ENCODE results near the gene RPL18.

DNA sequence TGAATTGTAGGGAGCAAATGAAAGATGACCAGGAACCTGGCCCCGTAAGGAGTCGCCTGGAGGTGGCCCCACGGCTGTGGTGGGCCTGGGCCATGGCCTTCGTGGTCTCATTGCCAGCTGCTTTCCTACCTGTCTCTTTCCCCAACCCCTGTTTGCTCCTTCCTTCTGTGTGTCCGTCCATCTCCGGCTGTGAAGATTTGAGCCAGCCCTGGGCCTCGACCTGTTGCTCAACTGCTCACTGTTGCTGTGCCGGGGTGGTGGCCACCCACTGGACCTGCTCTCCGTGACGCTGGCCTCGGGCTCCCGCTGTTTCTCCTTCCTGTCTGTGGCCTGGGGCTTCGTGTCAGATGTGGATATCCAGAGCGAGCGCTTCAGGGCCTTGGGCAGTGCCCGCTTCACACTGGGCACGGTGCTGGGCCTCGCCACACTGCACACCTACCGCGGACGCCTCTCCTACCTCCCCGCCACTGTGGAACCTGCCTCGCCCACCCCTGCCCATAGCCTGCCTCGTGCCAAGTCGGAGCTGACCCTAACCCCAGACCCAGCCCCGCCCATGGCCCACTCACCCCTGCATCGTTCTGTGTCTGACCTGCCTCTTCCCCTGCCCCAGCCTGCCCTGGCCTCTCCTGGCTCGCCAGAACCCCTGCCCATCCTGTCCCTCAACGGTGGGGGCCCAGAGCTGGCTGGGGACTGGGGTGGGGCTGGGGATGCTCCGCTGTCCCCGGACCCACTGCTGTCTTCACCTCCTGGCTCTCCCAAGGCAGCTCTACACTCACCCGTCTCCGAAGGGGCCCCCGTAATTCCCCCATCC lies 9.7 kb upstream of the RPL18 start:
- TF ChIP-seq, protein P1, sequence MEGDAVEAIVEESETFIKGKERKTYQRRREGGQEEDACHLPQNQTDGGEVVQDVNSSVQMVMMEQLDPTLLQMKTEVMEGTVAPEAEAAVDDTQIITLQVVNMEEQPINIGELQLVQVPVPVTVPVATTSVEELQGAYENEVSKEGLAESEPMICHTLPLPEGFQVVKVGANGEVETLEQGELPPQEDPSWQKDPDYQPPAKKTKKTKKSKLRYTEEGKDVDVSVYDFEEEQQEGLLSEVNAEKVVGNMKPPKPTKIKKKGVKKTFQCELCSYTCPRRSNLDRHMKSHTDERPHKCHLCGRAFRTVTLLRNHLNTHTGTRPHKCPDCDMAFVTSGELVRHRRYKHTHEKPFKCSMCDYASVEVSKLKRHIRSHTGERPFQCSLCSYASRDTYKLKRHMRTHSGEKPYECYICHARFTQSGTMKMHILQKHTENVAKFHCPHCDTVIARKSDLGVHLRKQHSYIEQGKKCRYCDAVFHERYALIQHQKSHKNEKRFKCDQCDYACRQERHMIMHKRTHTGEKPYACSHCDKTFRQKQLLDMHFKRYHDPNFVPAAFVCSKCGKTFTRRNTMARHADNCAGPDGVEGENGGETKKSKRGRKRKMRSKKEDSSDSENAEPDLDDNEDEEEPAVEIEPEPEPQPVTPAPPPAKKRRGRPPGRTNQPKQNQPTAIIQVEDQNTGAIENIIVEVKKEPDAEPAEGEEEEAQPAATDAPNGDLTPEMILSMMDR (IDR thresholded peaks at IDR 0.05), result no peak
- TF ChIP-seq ZFX (IDR thresholded peaks at IDR 0.05; ENCODE audit: borderline replicate concordance), result no peak

All from 22Rv1 (cell line).